ENCODE measurements around the gene TNFRSF17.

Gene TNFRSF17

GRCh38 chr16:11992586-11993524, 27.8 kb downstream of the TNFRSF17 start:
- no peaks in the 10 kb centered on the region for H3K36me3 ChIP-seq (ENCODE audit: control insufficient read depth, insufficient read depth, low read length)
- WGBS (ENCODE audit: extremely low coverage, insufficient coverage, low lambda C conversion rate) = no CpG with 5 or more reads among the region's 16 CpGs
- H3K4me1 ChIP-seq (ENCODE audit: control insufficient read depth, low read depth, low read length) = no peaks in the 10 kb centered on the region
- no peak overlapping the region for H2BK15ac ChIP-seq (replicated peaks; ENCODE audit: low read depth)
- no peak overlapping the region for H3K27ac ChIP-seq (ENCODE audit: low read depth, low read length)
- H3K4ac ChIP-seq (ENCODE audit: low read depth, low read length) = no peak overlapping the region
- H3K56ac ChIP-seq (ENCODE audit: low read length) = no peak overlapping the region
- no peak overlapping the region for H3K23ac ChIP-seq (ENCODE audit: low read length)
- no peak overlapping the region for H2BK120ac ChIP-seq (ENCODE audit: low read depth, low read length)
- H3K4me2 ChIP-seq (ENCODE audit: low read length) = no peak overlapping the region
- H4K8ac ChIP-seq (ENCODE audit: low read depth, low read length) = no peak overlapping the region
- no peaks in the 10 kb centered on the region for H3K79me2 ChIP-seq (ENCODE audit: control insufficient read depth, insufficient read depth, low read length)
- no peak overlapping the region for H2AK5ac ChIP-seq (ENCODE audit: low read length)
- no peaks in the 10 kb centered on the region for H3K79me1 ChIP-seq (ENCODE audit: low read length)
- H3K9ac ChIP-seq (ENCODE audit: low read length) = no peak overlapping the region
- no peak overlapping the region for H4K5ac ChIP-seq (ENCODE audit: low read length)
- no peak overlapping the region for H3K18ac ChIP-seq (ENCODE audit: low read length)
- no peak overlapping the region for H2BK5ac ChIP-seq (ENCODE audit: low read length)
- no peaks in the 10 kb centered on the region for H3K27me3 ChIP-seq (ENCODE audit: insufficient read depth, low read length, poor library complexity)
- no peak overlapping the region for H3K4me3 ChIP-seq (ENCODE audit: low read length)
- no peak for DNase-seq

- no CpG with 5 or more reads among the region's 8 CpGs for WGBS (ENCODE audit: extremely low coverage, insufficient coverage, low lambda C conversion rate)
- DNase-seq = peak; percentile 31
- no peak overlapping the region for H2BK15ac ChIP-seq (replicated peaks; ENCODE audit: low read depth)
Observed at GRCh38 chr16:11994143-11995119, 29.4 kb downstream of the TNFRSF17 start.

GRCh38 chr16:11996433-11997330, 31.7 kb downstream of the TNFRSF17 start:
- Histone ChIP-seq H2BK5ac (ENCODE audit: low read length) (no peak overlapping the region), H3K27me3 (ENCODE audit: insufficient read depth, low read length, poor library complexity) (no peaks in the 10 kb centered on the region), H3K4me1 (ENCODE audit: control insufficient read depth, low read depth, low read length) (no peaks in the 10 kb centered on the region), H4K8ac (ENCODE audit: low read depth, low read length) (no peak overlapping the region), H2BK15ac (replicated peaks; ENCODE audit: low read depth) (no peak overlapping the region), H3K4me3 (ENCODE audit: low read length) (no peak overlapping the region), H3K79me1 (ENCODE audit: low read length) (no peaks in the 10 kb centered on the region), H3K56ac (ENCODE audit: low read length) (no peak overlapping the region), H3K18ac (ENCODE audit: low read length) (no peak overlapping the region), H2AK5ac (ENCODE audit: low read length) (no peak overlapping the region), H3K9ac (ENCODE audit: low read length) (no peak overlapping the region), H2BK120ac (ENCODE audit: low read depth, low read length) (no peak overlapping the region), H3K79me2 (ENCODE audit: control insufficient read depth, insufficient read depth, low read length) (no peaks in the 10 kb centered on the region), H3K27ac (ENCODE audit: low read depth, low read length) (no peak overlapping the region), H4K5ac (ENCODE audit: low read length) (no peak overlapping the region), H3K23ac (ENCODE audit: low read length) (no peak overlapping the region), H3K36me3 (ENCODE audit: control insufficient read depth, insufficient read depth, low read length) (no peaks in the 10 kb centered on the region), H3K4ac (ENCODE audit: low read depth, low read length) (no peak overlapping the region), H3K4me2 (ENCODE audit: low read length) (no peak overlapping the region)
- WGBS (ENCODE audit: extremely low coverage, insufficient coverage, low lambda C conversion rate) = no CpG with 5 or more reads among the region's 9 CpGs
- DNase-seq = no peak

More at GRCh38 chr16:11994143-11995119, 29.4 kb downstream of the TNFRSF17 start:
- no peak overlapping the region for H3K27ac ChIP-seq (ENCODE audit: low read depth, low read length)
- H2BK120ac ChIP-seq (ENCODE audit: low read depth, low read length) = no peak overlapping the region
- H3K18ac ChIP-seq (ENCODE audit: low read length) = no peak overlapping the region
- no peak overlapping the region for H2BK5ac ChIP-seq (ENCODE audit: low read length)
- no peak overlapping the region for H2AK5ac ChIP-seq (ENCODE audit: low read length)
- H4K8ac ChIP-seq (ENCODE audit: low read depth, low read length) = no peak overlapping the region
- H3K27me3 ChIP-seq (ENCODE audit: insufficient read depth, low read length, poor library complexity) = no peaks in the 10 kb centered on the region
- H3K79me2 ChIP-seq (ENCODE audit: control insufficient read depth, insufficient read depth, low read length) = no peaks in the 10 kb centered on the region
- H3K4me3 ChIP-seq (ENCODE audit: low read length) = no peak overlapping the region
- H4K5ac ChIP-seq (ENCODE audit: low read length) = no peak overlapping the region
- H3K9ac ChIP-seq (ENCODE audit: low read length) = no peak overlapping the region
- H3K4me1 ChIP-seq (ENCODE audit: control insufficient read depth, low read depth, low read length) = no peaks in the 10 kb centered on the region
- no peak overlapping the region for H3K4ac ChIP-seq (ENCODE audit: low read depth, low read length)
- H3K36me3 ChIP-seq (ENCODE audit: control insufficient read depth, insufficient read depth, low read length) = no peaks in the 10 kb centered on the region
- no peak overlapping the region for H3K56ac ChIP-seq (ENCODE audit: low read length)
- no peaks in the 10 kb centered on the region for H3K79me1 ChIP-seq (ENCODE audit: low read length)
- no peak overlapping the region for H3K23ac ChIP-seq (ENCODE audit: low read length)
- no peak overlapping the region for H3K4me2 ChIP-seq (ENCODE audit: low read length)

- no peak overlapping the region for H2BK5ac ChIP-seq (ENCODE audit: low read length)
- H3K9ac ChIP-seq (ENCODE audit: low read length) = no peak overlapping the region
- no peak overlapping the region for H3K18ac ChIP-seq (ENCODE audit: low read length)
- H4K5ac ChIP-seq (ENCODE audit: low read length) = no peak overlapping the region
- H3K23ac ChIP-seq (ENCODE audit: low read length) = no peak overlapping the region
- no peak overlapping the region for H2BK15ac ChIP-seq (replicated peaks; ENCODE audit: low read depth)
- no peak overlapping the region for H3K56ac ChIP-seq (ENCODE audit: low read length)
- no peak for DNase-seq
- no peaks in the 10 kb centered on the region for H3K79me2 ChIP-seq (ENCODE audit: control insufficient read depth, insufficient read depth, low read length)
- no peak overlapping the region for H2AK5ac ChIP-seq (ENCODE audit: low read length)
- no peaks in the 10 kb centered on the region for H3K27me3 ChIP-seq (ENCODE audit: insufficient read depth, low read length, poor library complexity)
- H3K4me3 ChIP-seq (ENCODE audit: low read length) = no peak overlapping the region
- H2BK120ac ChIP-seq (ENCODE audit: low read depth, low read length) = no peak overlapping the region
- H3K4me2 ChIP-seq (ENCODE audit: low read length) = no peak overlapping the region
- no peaks in the 10 kb centered on the region for H3K4me1 ChIP-seq (ENCODE audit: control insufficient read depth, low read depth, low read length)
- no peak overlapping the region for H3K27ac ChIP-seq (ENCODE audit: low read depth, low read length)
- no peaks in the 10 kb centered on the region for H3K79me1 ChIP-seq (ENCODE audit: low read length)
- H4K8ac ChIP-seq (ENCODE audit: low read depth, low read length) = no peak overlapping the region
- no peaks in the 10 kb centered on the region for H3K36me3 ChIP-seq (ENCODE audit: control insufficient read depth, insufficient read depth, low read length)
- WGBS (ENCODE audit: extremely low coverage, insufficient coverage, low lambda C conversion rate) = no CpG with 5 or more reads among the region's 6 CpGs
- no peak overlapping the region for H3K4ac ChIP-seq (ENCODE audit: low read depth, low read length)
Observed at GRCh38 chr16:12000032-12000431, 35.0 kb downstream of the TNFRSF17 start.

GRCh38 chr16:12002447-12003006, 37.5 kb downstream of the TNFRSF17 start:
- no peaks in the 10 kb centered on the region for H3K79me2 ChIP-seq (ENCODE audit: control insufficient read depth, insufficient read depth, low read length)
- no peak overlapping the region for H3K4me3 ChIP-seq (ENCODE audit: low read length)
- H2AK5ac ChIP-seq (ENCODE audit: low read length) = no peak overlapping the region
- no peak overlapping the region for H3K18ac ChIP-seq (ENCODE audit: low read length)
- H3K23ac ChIP-seq (ENCODE audit: low read length) = no peak overlapping the region
- H4K8ac ChIP-seq (ENCODE audit: low read depth, low read length) = no peak overlapping the region
- H3K4ac ChIP-seq (ENCODE audit: low read depth, low read length) = no peak overlapping the region
- H3K27ac ChIP-seq (ENCODE audit: low read depth, low read length) = no peak overlapping the region
- no peak overlapping the region for H2BK120ac ChIP-seq (ENCODE audit: low read depth, low read length)
- no peak overlapping the region for H2BK15ac ChIP-seq (replicated peaks; ENCODE audit: low read depth)
- no peak overlapping the region for H3K4me2 ChIP-seq (ENCODE audit: low read length)
- no peak for DNase-seq
- H4K5ac ChIP-seq (ENCODE audit: low read length) = no peak overlapping the region
- no peaks in the 10 kb centered on the region for H3K79me1 ChIP-seq (ENCODE audit: low read length)
- no peaks in the 10 kb centered on the region for H3K27me3 ChIP-seq (ENCODE audit: insufficient read depth, low read length, poor library complexity)
- no CpG with 5 or more reads among the region's 11 CpGs for WGBS (ENCODE audit: extremely low coverage, insufficient coverage, low lambda C conversion rate)
- no peaks in the 10 kb centered on the region for H3K4me1 ChIP-seq (ENCODE audit: control insufficient read depth, low read depth, low read length)
- no peak overlapping the region for H3K56ac ChIP-seq (ENCODE audit: low read length)
- no peak overlapping the region for H2BK5ac ChIP-seq (ENCODE audit: low read length)
- no peaks in the 10 kb centered on the region for H3K36me3 ChIP-seq (ENCODE audit: control insufficient read depth, insufficient read depth, low read length)
- no peak overlapping the region for H3K9ac ChIP-seq (ENCODE audit: low read length)

Measured in mesendoderm (in vitro differentiated cells).